ENCODE results near the gene GRM8. TPM values are rescaled to one million over a fixed set of nuclear protein-coding genes. Genes with fewer than 3 reads are reported as not detected.

GRM8 gene
- total and polyA plus RNA-seq, 8 donors, result 0.26 to 0.75 (median 0.44) TPM; not detected in 2

DNA sequence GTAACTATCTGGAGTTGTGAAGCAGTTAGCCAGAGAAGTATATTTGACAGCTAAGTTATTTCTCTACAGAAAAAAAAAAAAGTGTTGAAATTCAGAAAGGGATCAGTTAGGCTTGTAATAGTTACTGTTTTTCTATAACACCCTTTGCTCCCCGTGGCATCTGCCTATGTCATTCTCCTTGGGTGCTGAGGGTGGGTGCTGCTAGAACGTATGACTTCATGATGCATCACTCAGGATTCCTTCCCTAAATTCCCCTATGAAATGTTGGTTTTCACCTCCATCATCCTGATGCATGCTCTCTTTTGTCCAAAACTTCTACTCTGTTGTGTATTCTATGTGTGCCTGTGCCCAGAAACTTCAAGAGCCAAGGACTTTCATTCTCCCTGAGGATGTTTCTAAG lies 536.4 kb downstream of the GRM8 start:
- intact Hi-C loops (cut with DNase I), result no loop called here
- peaks cover 0 to 2% of the 10 kb centered on the region in 2 donors for H3K9me3 ChIP-seq
- DNase-seq (no peak), ATAC-seq (no peak)
- no peak overlapping the region for H3K27ac ChIP-seq
- no peaks in the 10 kb centered on the region for H3K4me1 ChIP-seq
- TF ChIP-seq, protein P1, sequence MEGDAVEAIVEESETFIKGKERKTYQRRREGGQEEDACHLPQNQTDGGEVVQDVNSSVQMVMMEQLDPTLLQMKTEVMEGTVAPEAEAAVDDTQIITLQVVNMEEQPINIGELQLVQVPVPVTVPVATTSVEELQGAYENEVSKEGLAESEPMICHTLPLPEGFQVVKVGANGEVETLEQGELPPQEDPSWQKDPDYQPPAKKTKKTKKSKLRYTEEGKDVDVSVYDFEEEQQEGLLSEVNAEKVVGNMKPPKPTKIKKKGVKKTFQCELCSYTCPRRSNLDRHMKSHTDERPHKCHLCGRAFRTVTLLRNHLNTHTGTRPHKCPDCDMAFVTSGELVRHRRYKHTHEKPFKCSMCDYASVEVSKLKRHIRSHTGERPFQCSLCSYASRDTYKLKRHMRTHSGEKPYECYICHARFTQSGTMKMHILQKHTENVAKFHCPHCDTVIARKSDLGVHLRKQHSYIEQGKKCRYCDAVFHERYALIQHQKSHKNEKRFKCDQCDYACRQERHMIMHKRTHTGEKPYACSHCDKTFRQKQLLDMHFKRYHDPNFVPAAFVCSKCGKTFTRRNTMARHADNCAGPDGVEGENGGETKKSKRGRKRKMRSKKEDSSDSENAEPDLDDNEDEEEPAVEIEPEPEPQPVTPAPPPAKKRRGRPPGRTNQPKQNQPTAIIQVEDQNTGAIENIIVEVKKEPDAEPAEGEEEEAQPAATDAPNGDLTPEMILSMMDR (IDR thresholded peaks at IDR 0.05), result no peak
- no peaks in the 10 kb centered on the region for H3K36me3 ChIP-seq
- no peaks in the 10 kb centered on the region for H3K27me3 ChIP-seq
- no peak overlapping the region for H3K4me3 ChIP-seq

DNA sequence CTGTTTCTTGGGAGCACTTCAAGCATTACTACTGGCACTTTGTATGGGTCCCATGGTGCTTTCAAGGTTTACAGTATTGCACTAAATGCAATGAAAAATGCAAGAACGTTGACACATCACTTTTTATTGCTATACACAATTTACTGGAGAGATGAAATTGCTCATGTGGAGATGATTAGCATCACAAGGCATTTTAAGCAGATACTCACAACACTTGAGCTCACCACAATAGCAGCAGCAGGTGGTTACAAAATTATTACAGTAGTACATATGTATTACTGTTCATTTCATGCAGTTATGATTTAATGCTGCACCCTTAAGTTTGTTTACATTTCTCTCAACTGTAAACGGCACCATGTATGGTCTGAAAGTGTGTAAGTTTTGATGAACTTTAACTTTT lies 537.7 kb downstream of the GRM8 start:
- Histone ChIP-seq H3K4me3 (no peak overlapping the region), H3K9me3 (peaks cover 0 to 7% of the 10 kb centered on the region in 2 donors), H3K4me1 (no peaks in the 10 kb centered on the region), H3K36me3 (no peaks in the 10 kb centered on the region), H3K27me3 (no peaks in the 10 kb centered on the region), H3K27ac (no peak overlapping the region)
- ATAC-seq (no peak), DNase-seq (no peak)
- intact Hi-C loops (cut with DNase I), result no loop called here
- TF ChIP-seq, protein P1 (IDR thresholded peaks at IDR 0.05), result no peak

DNA sequence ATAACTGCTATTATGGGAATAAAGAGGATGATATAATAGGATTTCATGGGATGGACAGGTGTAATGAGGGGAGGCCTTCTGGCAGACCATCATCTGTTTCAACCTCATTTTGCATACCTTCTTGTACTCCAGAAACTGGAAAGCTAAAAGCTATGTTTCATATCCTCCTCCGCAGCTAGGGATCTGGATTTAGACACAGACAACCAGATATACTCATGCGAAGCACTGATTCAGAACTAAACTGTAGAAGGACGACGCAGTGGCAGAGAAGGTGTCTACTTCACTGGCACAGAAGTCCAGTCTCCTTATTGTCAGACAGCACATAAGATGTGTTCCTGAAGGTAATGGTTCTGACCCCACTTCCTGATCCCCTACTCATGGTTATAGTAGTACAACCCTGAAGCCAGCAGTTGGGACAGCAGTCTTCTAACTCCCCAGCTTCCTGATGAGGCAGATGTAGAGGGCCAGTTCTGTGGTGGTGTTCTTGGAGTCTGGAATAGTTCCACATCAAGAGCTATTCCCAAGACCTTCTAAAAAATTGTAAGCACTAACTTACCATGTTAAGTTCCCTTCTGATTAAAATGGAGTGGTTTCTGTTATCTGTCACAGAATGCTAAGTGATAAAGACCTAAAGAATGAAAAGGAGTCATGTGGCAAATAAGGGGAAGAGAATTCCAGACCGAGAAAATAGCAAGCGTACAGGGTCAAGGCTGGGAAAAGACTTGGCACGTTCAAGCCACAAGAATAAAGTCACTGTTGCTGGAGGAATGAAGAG lies 550.3 kb downstream of the GRM8 start:
- H3K36me3 ChIP-seq, result no peaks in the 10 kb centered on the region
- no peak overlapping the region for H3K27ac ChIP-seq
- no peaks in the 10 kb centered on the region for H3K4me1 ChIP-seq
- ATAC-seq (no peak), DNase-seq (no peak)
- H3K9me3 ChIP-seq, result no peaks in the 10 kb centered on the region
- no peaks in the 10 kb centered on the region for H3K27me3 ChIP-seq
- intact Hi-C loops (cut with DNase I), result no loop called here
- no peak overlapping the region for H3K4me3 ChIP-seq
- TF ChIP-seq, protein P1 (IDR thresholded peaks at IDR 0.05), result no peak

DNA sequence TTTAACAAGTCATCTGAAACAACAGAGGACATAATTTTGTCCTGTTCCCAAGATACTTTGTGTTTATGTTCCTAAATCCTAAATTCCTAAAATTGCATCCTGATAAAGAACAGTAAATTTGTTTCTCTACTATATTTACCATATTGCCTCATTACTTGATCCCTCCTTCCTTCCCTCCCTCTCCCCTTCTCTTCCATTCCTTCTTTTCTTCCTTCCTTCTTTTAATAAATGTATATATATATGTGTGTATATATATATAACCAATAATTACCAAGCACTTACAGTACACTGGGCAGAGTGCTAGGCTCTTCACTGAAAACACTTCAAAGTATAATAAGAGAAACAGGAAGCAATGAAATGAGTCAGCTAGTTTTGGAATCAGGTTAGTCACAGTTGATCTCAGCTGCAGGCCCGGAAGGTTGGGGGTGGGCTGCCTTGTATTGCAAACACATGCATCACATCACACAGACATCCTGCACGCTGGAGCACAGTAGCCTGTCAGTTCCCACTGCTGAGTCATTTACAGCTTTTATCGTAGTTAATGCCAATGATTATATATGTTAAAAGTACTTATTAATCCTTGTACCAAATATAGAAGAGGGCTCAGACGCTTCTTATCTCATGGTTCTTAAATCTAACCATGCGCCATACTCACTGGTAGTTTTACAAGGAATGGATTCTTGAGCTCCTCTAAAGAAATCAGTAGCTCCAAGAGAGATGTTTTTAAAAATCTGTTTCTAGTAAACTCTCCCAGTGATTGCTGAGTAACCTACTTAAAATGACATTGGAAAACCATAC lies 551.7 kb downstream of the GRM8 start:
- no peaks in the 10 kb centered on the region for H3K4me1 ChIP-seq
- no peaks in the 10 kb centered on the region for H3K9me3 ChIP-seq
- TF ChIP-seq, protein P1 (IDR thresholded peaks at IDR 0.05), result no peak
- peak; percentile 3 to 53 (median 34) for DNase-seq
- H3K27me3 ChIP-seq, result no peaks in the 10 kb centered on the region
- peak; percentile 81 for ATAC-seq
- H3K4me3 ChIP-seq, result no peak overlapping the region
- intact Hi-C loops (cut with DNase I), result no loop called here
- H3K27ac ChIP-seq, result no peak overlapping the region
- no peaks in the 10 kb centered on the region for H3K36me3 ChIP-seq

DNA sequence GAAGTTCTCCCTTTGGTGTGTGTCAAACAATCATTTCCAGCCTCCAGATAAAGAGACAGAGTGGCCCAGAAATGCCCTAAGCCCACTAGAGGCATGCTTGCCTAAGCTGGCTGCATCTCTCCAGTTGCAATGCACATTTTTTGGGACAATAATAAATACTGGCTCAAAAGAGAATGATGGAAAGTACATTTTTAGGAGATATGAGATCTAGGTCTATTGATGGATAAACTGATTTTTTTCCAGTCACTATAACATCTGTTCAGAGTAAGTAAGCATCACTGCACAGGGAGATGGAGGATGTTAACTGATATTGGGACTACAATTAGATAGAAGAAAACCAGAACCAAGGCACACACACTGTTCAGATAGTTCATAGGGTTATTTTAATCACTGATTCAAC lies 553.0 kb downstream of the GRM8 start:
- Histone ChIP-seq H3K27ac (no peak overlapping the region), H3K9me3 (no peaks in the 10 kb centered on the region), H3K4me1 (no peaks in the 10 kb centered on the region), H3K4me3 (no peak overlapping the region), H3K36me3 (no peaks in the 10 kb centered on the region), H3K27me3 (no peaks in the 10 kb centered on the region)
- intact Hi-C loops (cut with DNase I), result no loop called here
- TF ChIP-seq, protein P1 (IDR thresholded peaks at IDR 0.05), result no peak
- ATAC-seq, result no peak
- no peak for DNase-seq
